A549 (cell line): ENCODE data around the gene PAX8. TPM values are rescaled to one million over a fixed set of nuclear protein-coding genes. Genes with fewer than 3 reads are reported as not detected.
A peak's percentile ranks its signal among the peaks of the same experiment; 100 is the strongest.
"Not testable (repeated sequence)": the region's sequence is repeated elsewhere in the genome, so short reads cannot be mapped to it uniquely, and the experiment has no call there.

ENCODE experiments used
- ATAC-seq, 2 experiments: fragments of 200-7000 bp in 1 of 2; fragments of >200 bp in 1 of 2; cut with Nextera tagmentation in 1 of 2; cut with Tn5 transposase in 1 of 2; 3 replicates each; pipeline versions ENCODE4 v1.8.0 to v1.9.1; 2018 to 2020; ENCODE audit warnings: mild to moderate bottlenecking in 1 of 2, moderate library complexity in 1 of 2
- CTCF ChIA-PET: fragments of 300-600 bp; sonication (Branson Sonifier 250); formaldehyde crosslinking; extraction: SDS; loops from one replicate; lab custom pipeline; 2021; ENCODE audit warnings: antibody characterized with exemption, inconsistent platforms; lab: Yijun Ruan, JAX
- POLR2A ChIA-PET: fragments of 350-600 bp; formaldehyde crosslinking; extraction: SDS; loops from one replicate; lab custom pipeline; 2021; ENCODE audit warnings: antibody characterized with exemption, inconsistent platforms; lab: Yijun Ruan, JAX
- DNase-seq, 2 experiments: peaks; one replicate each; pipeline versions ENCODE4 v3.0.0 to v3.0.0-alpha.2; 2011 to 2016; ENCODE audit warnings: low read depth in 1 of 2, low spot score in 1 of 2
- FAIRE-seq: peaks from 2 replicates; lab custom pipeline; 2011; peaks lifted over from hg19 to GRCh38; lab: Jason Lieb, UNC
- H3K27ac ChIP-seq, 2 experiments: fragments of >200 bp; sonication (Bioruptor Twin); formaldehyde crosslinking; 3 replicates each; pipeline ENCODE4 v1.5.1; 2016 to 2017
- H3K4me1 ChIP-seq: fragments of >200 bp; sonication (Bioruptor Twin); formaldehyde crosslinking; 3 replicates; pipeline ENCODE4 v1.6.1; 2016
- H3K4me2 ChIP-seq: fragments of >200 bp; sonication (Bioruptor Twin); formaldehyde crosslinking; 3 replicates; pipeline ENCODE4 v1.6.1; 2016
- H3K4me3 ChIP-seq: fragments of >200 bp; sonication (Bioruptor Twin); formaldehyde crosslinking; 3 replicates; pipeline ENCODE4 v1.5.1; 2016
- H3K9me3 ChIP-seq: fragments of >200 bp; sonication (Bioruptor Twin); formaldehyde crosslinking; 3 replicates; pipeline ENCODE4 v1.6.1; 2016
- BHLHE40 ChIP-seq: IDR thresholded peaks from 2 replicates; pipeline ENCODE4 v1.6.1; 2012; ENCODE audit warnings: low read depth, low read length, inconsistent platforms
- CBX2 ChIP-seq: fragments of 200-600 bp; sonication (generic); IDR thresholded peaks from 2 replicates; pipeline ENCODE4 v1.6.1; 2016; ENCODE audit warnings: low read depth, mild to moderate bottlenecking, borderline replicate concordance
- EHF ChIP-seq: fragments of 250-450 bp; sonication (Bioruptor Pico); IDR thresholded peaks from 2 replicates; pipeline ENCODE4 v1.5.0; 2020; ENCODE audit warnings: mild to moderate bottlenecking
- FOSL2 ChIP-seq, 2 experiments: fragments of 450-650 bp in 1 of 2; fragments of >200 bp in 1 of 2; sonication (Bioruptor Twin) in 1 of 2; formaldehyde crosslinking; IDR thresholded peaks; 2 replicates each; pipeline versions ENCODE4 v1.5.0 to v1.6.1; 2016 to 2020; ENCODE audit warnings: mild to moderate bottlenecking in 1 of 2, moderate library complexity in 1 of 2
- FOXS1 ChIP-seq: fragments of 250-450 bp; sonication (Bioruptor Pico); IDR thresholded peaks from 2 replicates; pipeline ENCODE4 v1.5.0; 2020; ENCODE audit warnings: mild to moderate bottlenecking, moderate library complexity
- HDAC2 ChIP-seq: fragments of 200-600 bp; sonication (generic); IDR thresholded peaks from 2 replicates; pipeline ENCODE4 v1.6.1; 2016
- JUN ChIP-seq, 2 experiments: fragments of >200 bp; sonication (Bioruptor Twin); formaldehyde crosslinking; IDR thresholded peaks; 2 replicates in 1 of 2; 3 replicates in 1 of 2; pipeline ENCODE4 v1.6.1; 2016 to 2017
- JUNB ChIP-seq: fragments of >200 bp; sonication (Bioruptor Twin); formaldehyde crosslinking; IDR thresholded peaks from 2 replicates; pipeline ENCODE4 v1.6.1; 2016
- KDM5A ChIP-seq: fragments of 200-600 bp; sonication (generic); IDR thresholded peaks from 2 replicates; pipeline ENCODE4 v1.6.1; 2016; ENCODE audit warnings: antibody characterized with exemption, mild to moderate bottlenecking
- MAX ChIP-seq: IDR thresholded peaks from 2 replicates; pipeline ENCODE4 v1.6.1; 2012
- MYC ChIP-seq: IDR thresholded peaks from 2 replicates; pipeline ENCODE4 v1.6.1; 2012; ENCODE audit warnings: mild to moderate bottlenecking, inconsistent platforms, low read length, improper control_type of control experiment, borderline replicate concordance
- NPAS2 ChIP-seq: fragments of 250-450 bp; sonication (Bioruptor Pico); IDR thresholded peaks from 2 replicates; pipeline ENCODE4 v1.8.0; 2022; ENCODE audit warnings: mild to moderate bottlenecking, moderate library complexity, borderline replicate concordance
- PHF8 ChIP-seq: fragments of 200-600 bp; sonication (generic); IDR thresholded peaks from 2 replicates; pipeline ENCODE4 v1.6.1; 2016; ENCODE audit warnings: low read depth, mild to moderate bottlenecking, antibody characterized with exemption, moderate library complexity, borderline replicate concordance
- POLR2A ChIP-seq: IDR thresholded peaks from 2 replicates; pipeline ENCODE4 v1.6.1; 2012; ENCODE audit warnings: mild to moderate bottlenecking, low read length
- POLR2AphosphoS2 ChIP-seq: conservative IDR thresholded peaks from 2 replicates; pipeline ENCODE4 v1.6.1; 2012; ENCODE audit warnings: low read length, improper control_type of control experiment, inconsistent platforms
- RAD21 ChIP-seq, 2 experiments: fragments of >200 bp in 1 of 2; sonication (Bioruptor Twin) in 1 of 2; formaldehyde crosslinking in 1 of 2; IDR thresholded peaks in 1 of 2; conservative IDR thresholded peaks in 1 of 2; 2 replicates in 1 of 2; 3 replicates in 1 of 2; pipeline ENCODE4 v1.6.1; 2012 to 2018; ENCODE audit warnings: inconsistent platforms in 1 of 2
- RNF2 ChIP-seq: fragments of 200-600 bp; sonication (generic); IDR thresholded peaks from 2 replicates; pipeline ENCODE4 v1.6.1; 2016; ENCODE audit warnings: low read depth, mild to moderate bottlenecking, antibody characterized with exemption, moderate library complexity, borderline replicate concordance
- SREBF2 ChIP-seq: fragments of 450-650 bp; IDR thresholded peaks from 2 replicates; pipeline ENCODE4 v1.6.1; 2014; ENCODE audit warnings: mild to moderate bottlenecking, moderate library complexity
- TFCP2L1 ChIP-seq: fragments of 250-450 bp; sonication (Bioruptor Pico); IDR thresholded peaks from 2 replicates; pipeline ENCODE4 v1.5.0; 2021; ENCODE audit warnings: mild to moderate bottlenecking
- ZNF302 ChIP-seq: fragments of 250-450 bp; sonication (Bioruptor Pico); IDR thresholded peaks from 2 replicates; pipeline ENCODE4 v1.9.0; 2021; ENCODE audit warnings: inconsistent platforms, mild to moderate bottlenecking, moderate library complexity
- WGBS: methylation state at CpG from one replicate; pipeline ENCODE4 v1.1.6; 2017; ENCODE audit errors: missing lambda C conversion rate; 5-methylcytosine and 5-hydroxymethylcytosine counted together
- polyA minus RNA-seq: library from RNA; depleted of rRNA, polyadenylated mRNA; stranded (reverse); fragments of >200 nt; gene quantifications from 2 replicates; pipeline ENCODE4 v1.2.3, GENCODE V29; 2011; rRNA and poly(A)+ RNA removed
- polyA plus RNA-seq, 4 experiments: library from polyadenylated mRNA; depleted of rRNA in 3 of 4; stranded (reverse); fragments of >200 nt; fragmentation: RNase III in 1 of 4; extraction: RNeasy Plus Mini Kit Qiagen cat#74134 plus additional on column Dnase treatment in 1 of 4; gene quantifications; 2 replicates in 3 of 4; 3 replicates in 1 of 4; pipeline ENCODE4 v1.2.3, GENCODE V29; 2011 to 2017
- TF ChIP-seq, protein P1 (sequence below): fragments of 450-650 bp; IDR thresholded peaks from 2 replicates; pipeline ENCODE4 v1.6.1; 2014; ENCODE audit warnings: antibody characterized with exemption
- TF ChIP-seq, protein P2 (sequence below): IDR thresholded peaks from 2 replicates; pipeline ENCODE4 v1.6.1; 2012; ENCODE audit warnings: low read depth, borderline replicate concordance

PAX8 gene
- polyA plus RNA-seq (2011; rRNA removed), result 0.71 and 1.0 TPM in 2 replicates
- 0.54 and 0.66 TPM in 2 replicates for polyA plus RNA-seq (2012; cell fraction: cytosol; rRNA removed)
- polyA plus RNA-seq (2012; cell fraction: nucleus; rRNA removed), result 0.40 and 0.91 TPM in 2 replicates
- polyA plus RNA-seq (2017; fragmentation: RNase III; extraction: RNeasy Plus Mini Kit Qiagen cat#74134 plus additional on column Dnase treatment), result 0.81 to 1.7 TPM (median 1.5 TPM) in 3 replicates
- 1.0 and 1.7 TPM in 2 replicates for polyA minus RNA-seq

GRCh38 chr2:113278742-113279139 is at the start of gene PAX8:
Gene PAX8 (minus strand): TSS chr2:113278921. CDS start chr2:113278394, 527 bp downstream.
- Histone ChIP-seq H3K9me3 (no peaks in the 10 kb centered on the region), H3K4me1 (peaks cover 50% of the 10 kb centered on the region), H3K4me3 (no peak within 1 kb of the TSS), H3K27ac (peak within 1 kb of the TSS; percentile 98 to 99), H3K4me2 (no peak within 1 kb of the TSS)
- TF ChIP-seq POLR2AphosphoS2 (no peak), TFCP2L1 (CRISPR knock-in tag) (no peak), NPAS2 (CRISPR knock-in tag) (no peak), MAX (no peak), BHLHE40 (no peak), FOSL2 (IDR thresholded peaks at IDR 0.05) (no peak), FOSL2 (CRISPR knock-in tag; IDR thresholded peaks at IDR 0.05) (no peak), EHF (CRISPR knock-in tag) (no peak), SREBF2 (no peak), JUN (IDR thresholded peaks at IDR 0.05) (no peak), RNF2 (no peak), HDAC2 (no peak), CBX2 (no peak), FOXS1 (CRISPR knock-in tag) (no peak), ZNF302 (no peak)
- TF ChIP-seq, protein P1, sequence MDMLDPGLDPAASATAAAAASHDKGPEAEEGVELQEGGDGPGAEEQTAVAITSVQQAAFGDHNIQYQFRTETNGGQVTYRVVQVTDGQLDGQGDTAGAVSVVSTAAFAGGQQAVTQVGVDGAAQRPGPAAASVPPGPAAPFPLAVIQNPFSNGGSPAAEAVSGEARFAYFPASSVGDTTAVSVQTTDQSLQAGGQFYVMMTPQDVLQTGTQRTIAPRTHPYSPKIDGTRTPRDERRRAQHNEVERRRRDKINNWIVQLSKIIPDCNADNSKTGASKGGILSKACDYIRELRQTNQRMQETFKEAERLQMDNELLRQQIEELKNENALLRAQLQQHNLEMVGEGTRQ, result no peak
- no peak for ATAC-seq
- CTCF ChIA-PET, result interaction anchor here (1.5 to 4.4 kb wide), 3 partner anchors 30 to 92 kb away, joined by 7 to 16 read pairs (median 14); no protein-coding TSS in a partner anchor
- no peak for DNase-seq
- POLR2A ChIA-PET, result no interaction called here
- 94% methylated on average over 18 of the region's 18 CpGs for WGBS
- FAIRE-seq, result no peak

DNA sequence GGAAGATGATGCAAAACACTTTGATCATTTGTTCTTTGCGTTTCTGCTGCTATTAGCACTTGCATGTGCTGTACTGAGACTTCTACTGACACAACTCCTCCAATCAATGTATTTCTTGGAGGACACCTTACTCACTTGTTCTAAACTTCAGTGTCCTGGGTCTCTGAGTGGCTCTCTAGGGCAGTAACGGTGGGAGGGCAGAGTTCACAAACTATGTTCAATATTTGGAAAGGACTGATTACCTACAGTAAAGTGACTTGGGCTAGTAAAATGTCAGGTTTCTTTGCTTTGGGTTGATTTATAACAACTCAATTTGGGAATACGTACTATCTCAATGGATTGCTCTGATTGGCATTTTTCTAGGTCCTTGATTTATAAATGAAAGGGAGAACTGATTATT is 49.3 kb upstream of the PAX8 start:
- 21% methylated on average over 3 of the region's 3 CpGs for WGBS
- peak overlapping the region; percentile 66 for H3K4me2 ChIP-seq
- FAIRE-seq, result no peak

GRCh38 chr2:113325161-113325731 is 46.5 kb upstream of the PAX8 start:
- POLR2A ChIA-PET, result interaction anchor here (1.1 kb wide), 1 partner anchor 84 kb away, joined by 3 read pairs; no protein-coding TSS in a partner anchor
- not testable (repeated sequence) for H3K9me3 ChIP-seq, FAIRE-seq
- CTCF ChIA-PET, result interaction anchor here (1.1 kb wide), 1 partner anchor 77 kb away, joined by 4 read pairs; no protein-coding TSS in a partner anchor
- Histone ChIP-seq H3K27ac (peak overlapping the region; percentile 89 to 92), H3K4me3 (peak overlapping the region; percentile 60), H3K4me1 (peaks cover 56% of the 10 kb centered on the region), H3K4me2 (peak overlapping the region; percentile 66)
- TF ChIP-seq MYC, result peak; percentile 61; the same call in 1 of the 2 replicates
- TF ChIP-seq MAX, result peak; percentile 53
- TF ChIP-seq, protein P2, sequence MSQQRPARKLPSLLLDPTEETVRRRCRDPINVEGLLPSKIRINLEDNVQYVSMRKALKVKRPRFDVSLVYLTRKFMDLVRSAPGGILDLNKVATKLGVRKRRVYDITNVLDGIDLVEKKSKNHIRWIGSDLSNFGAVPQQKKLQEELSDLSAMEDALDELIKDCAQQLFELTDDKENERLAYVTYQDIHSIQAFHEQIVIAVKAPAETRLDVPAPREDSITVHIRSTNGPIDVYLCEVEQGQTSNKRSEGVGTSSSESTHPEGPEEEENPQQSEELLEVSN, result peak; percentile 55; the same call in 1 of the 2 replicates
- 0 out of 2 replicates have a peak, but pooled peaks have one; percentile 12 for TF ChIP-seq PHF8
- 0 out of 5 replicates have a peak, but pooled peaks of 1 of the 2 experiments have one; percentile 28 for TF ChIP-seq RAD21 (conservative IDR thresholded peaks at IDR 0.05 in 1 of 2, IDR thresholded peaks at IDR 0.05 in 1 of 2)
- TF ChIP-seq POLR2A, result peak; percentile 37
- peak in 1 of 2 experiments; percentile 56 for DNase-seq
- ATAC-seq, result peak; percentile 40 to 49
- WGBS, result 0% methylated on average over 14 of the region's 14 CpGs

More for the DNA sequence above, 49.3 kb upstream of the PAX8 start:
- Histone ChIP-seq H3K4me3 (peak overlapping the region; percentile 6; the same call in 1 of the 3 replicates), H3K4me1 (peaks cover 74% of the 10 kb centered on the region)
- no peak for ATAC-seq
- TF ChIP-seq SREBF2 (no peak), KDM5A (no peak), POLR2AphosphoS2 (no peak), JUNB (no peak)
- TF ChIP-seq, all 56 proteins: peak for 0
- Histone ChIP-seq H3K9me3 (no peaks in the 10 kb centered on the region; the same call in 2 of the 3 replicates), H3K27ac (peak overlapping the region; percentile 89 to 92)
- ChIA-PET CTCF (interaction anchor here (1.3 to 2.6 kb wide), 4 partner anchors 42 to 170 kb away, joined by 3 to 10 read pairs (median 6); no protein-coding TSS in a partner anchor), POLR2A (no interaction called here)
- DNase-seq, result peak in 1 of 2 experiments; percentile 52
